HepG2 (cell line): Measurements from ENCODE around the gene FKBP5. TPM values are rescaled to one million over a fixed set of nuclear protein-coding genes. Genes with fewer than 3 reads are reported as not detected.

ENCODE experiments used
- ELF3 ChIP-seq: IDR thresholded peaks from 2 replicates; pipeline ENCODE4 v1.6.1; 2016; ENCODE audit warnings: missing genetic modification reagents, missing compliant biosample characterization
- ETV6 ChIP-seq: sonication (generic); formaldehyde crosslinking; conservative IDR thresholded peaks from 2 replicates; pipeline ENCODE4 v1.4.0; 2020; ENCODE audit warnings: missing genetic modification reagents
- GLI4 ChIP-seq: sonication (generic); formaldehyde crosslinking; IDR thresholded peaks from 2 replicates; pipeline ENCODE4 v1.5.1; 2020; ENCODE audit warnings: missing genetic modification reagents, mild to moderate bottlenecking, moderate library complexity, borderline replicate concordance
- HOXA3 ChIP-seq: sonication (generic); formaldehyde crosslinking; IDR thresholded peaks from 2 replicates; pipeline ENCODE4 v1.5.0; 2020; ENCODE audit warnings: missing genetic modification reagents
- MAFG ChIP-seq: sonication (generic); formaldehyde crosslinking; IDR thresholded peaks from 2 replicates; pipeline ENCODE4 v1.5.1; 2020; ENCODE audit warnings: mild to moderate bottlenecking, missing genetic modification reagents
- MBD4 ChIP-seq: IDR thresholded peaks from 2 replicates; pipeline ENCODE4 v1.6.1; 2012; ENCODE audit warnings: low read length, inconsistent platforms, borderline replicate concordance
- REPIN1 ChIP-seq: sonication (generic); formaldehyde crosslinking; IDR thresholded peaks from 2 replicates; pipeline ENCODE4 v1.8.0; 2022; ENCODE audit warnings: missing genetic modification reagents, low read depth, mild to moderate bottlenecking, borderline replicate concordance
- REST ChIP-seq, 2 experiments: IDR thresholded peaks; 2 replicates each; pipeline ENCODE4 v1.6.1; 2011 to 2012; ENCODE audit warnings: low read length in 2 of 2, borderline replicate concordance in 1 of 2, low read depth in 1 of 2, mild to moderate bottlenecking in 1 of 2, moderate library complexity in 1 of 2
- RFX3 ChIP-seq: IDR thresholded peaks from 2 replicates; pipeline ENCODE4 v1.6.1; 2016; ENCODE audit warnings: missing biosample characterization, missing genetic modification reagents
- RXRA ChIP-seq: sonication (generic); formaldehyde crosslinking; IDR thresholded peaks from 2 replicates; pipeline ENCODE4 v1.5.1; 2020; ENCODE audit warnings: missing genetic modification reagents
- YEATS2 ChIP-seq: sonication (generic); formaldehyde crosslinking; IDR thresholded peaks from 2 replicates; pipeline ENCODE4 v1.4.0; 2020; ENCODE audit warnings: missing genetic modification reagents, borderline replicate concordance
- ZBTB7A ChIP-seq: sonication (generic); formaldehyde crosslinking; IDR thresholded peaks from 2 replicates; pipeline ENCODE4 v1.8.0; 2022; ENCODE audit warnings: mild to moderate bottlenecking, missing genetic modification reagents
- ZNF292 ChIP-seq: sonication (generic); formaldehyde crosslinking; IDR thresholded peaks from 2 replicates; pipeline ENCODE4 v1.8.1; 2022; ENCODE audit warnings: mild to moderate bottlenecking, low read depth, missing genetic modification reagents, borderline replicate concordance
- ZNF572 ChIP-seq: sonication (generic); formaldehyde crosslinking; IDR thresholded peaks from 2 replicates; pipeline ENCODE4 v1.5.1; 2020; ENCODE audit warnings: mild to moderate bottlenecking, missing genetic modification reagents
- ZNF605 ChIP-seq: sonication (generic); formaldehyde crosslinking; IDR thresholded peaks from 2 replicates; pipeline ENCODE4 v1.8.0; 2022; ENCODE audit warnings: mild to moderate bottlenecking, missing genetic modification reagents
- ZNF713 ChIP-seq: sonication (generic); formaldehyde crosslinking; IDR thresholded peaks from 2 replicates; pipeline ENCODE4 v1.4.0; 2020; ENCODE audit warnings: mild to moderate bottlenecking, missing genetic modification reagents
- polyA plus RNA-seq, 8 experiments: library from polyadenylated mRNA; depleted of rRNA in 3 of 8; stranded (reverse) in 7 of 8; unstranded in 1 of 8; fragments of >200 nt; fragmentation: Illumina TruSeq in 4 of 8; extraction: Trizol in 4 of 8; gene quantifications; 2 replicates each; pipeline versions ENCODE4 v1.2.1 to v1.2.3, GENCODE V29; 2011 to 2016; ENCODE audit warnings: low read depth in 4 of 8, missing spikeins in 1 of 8, mixed read lengths in 1 of 8; ENCODE audit not compliant: insufficient read depth in 1 of 8
- total RNA-seq, 5 experiments: library from RNA; depleted of rRNA; stranded (reverse); fragments of >200 nt; fragmentation: Illumina TruSeq; extraction: Trizol; gene quantifications; 2 replicates each; pipeline ENCODE4 v1.2.3, GENCODE V29; 2016; ENCODE audit warnings: low read depth in 1 of 5
- TF ChIP-seq, protein P1 (sequence below): sonication (generic); formaldehyde crosslinking; IDR thresholded peaks from 2 replicates; pipeline ENCODE4 v1.8.0; 2022; ENCODE audit warnings: mild to moderate bottlenecking, missing genetic modification reagents, moderate library complexity
- TF ChIP-seq, protein P2 (sequence below): sonication (generic); formaldehyde crosslinking; IDR thresholded peaks from 2 replicates; pipeline ENCODE4 v1.4.0; 2020; ENCODE audit warnings: missing genetic modification reagents, mild to moderate bottlenecking, borderline replicate concordance

The FKBP5 gene
- total and polyA plus RNA-seq, 2 of the 13 experiments (the other 11 are each of a cell fraction or from before 2014, with no cell fraction given) = 8.0 to 17.4 TPM

GRCh38 chr6:35727935-35728682, 39.4 kb upstream of the FKBP5 start (continued):
- TF ChIP-seq HOXA3 (CRISPR knock-in tag) (peak; percentile 58), ZNF292 (CRISPR knock-in tag) (peak; percentile 70; the same call in 1 of the 2 replicates), REST (IDR thresholded peaks at IDR 0.05; ENCODE audit: borderline replicate concordance in 1 of 2, low read depth in 1 of 2, low read length in 2 of 2) (no peak), GLI4 (CRISPR knock-in tag) (no peak), MAFG (CRISPR knock-in tag) (peak; percentile 96), ZNF605 (CRISPR knock-in tag) (0 out of 2 replicates have a peak, but pooled peaks have one; percentile 25), RXRA (CRISPR knock-in tag) (peak; percentile 60; the same call in 1 of the 2 replicates), ZNF572 (CRISPR knock-in tag) (peak; percentile 73; the same call in 1 of the 2 replicates), REPIN1 (peak; percentile 48; the same call in 1 of the 2 replicates), ELF3 (0 out of 2 replicates have a peak, but pooled peaks have one; percentile 30), ETV6 (CRISPR knock-in tag) (0 out of 2 replicates have a peak, but pooled peaks have one; percentile 33), RFX3 (no peak), ZBTB7A (CRISPR knock-in tag) (no peak), MBD4 (no peak), YEATS2 (CRISPR knock-in tag) (peak; percentile 22), ZNF713 (CRISPR knock-in tag) (0 out of 2 replicates have a peak, but pooled peaks have one; percentile 37)
- TF ChIP-seq, protein P1, sequence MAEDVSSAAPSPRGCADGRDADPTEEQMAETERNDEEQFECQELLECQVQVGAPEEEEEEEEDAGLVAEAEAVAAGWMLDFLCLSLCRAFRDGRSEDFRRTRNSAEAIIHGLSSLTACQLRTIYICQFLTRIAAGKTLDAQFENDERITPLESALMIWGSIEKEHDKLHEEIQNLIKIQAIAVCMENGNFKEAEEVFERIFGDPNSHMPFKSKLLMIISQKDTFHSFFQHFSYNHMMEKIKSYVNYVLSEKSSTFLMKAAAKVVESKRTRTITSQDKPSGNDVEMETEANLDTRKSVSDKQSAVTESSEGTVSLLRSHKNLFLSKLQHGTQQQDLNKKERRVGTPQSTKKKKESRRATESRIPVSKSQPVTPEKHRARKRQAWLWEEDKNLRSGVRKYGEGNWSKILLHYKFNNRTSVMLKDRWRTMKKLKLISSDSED = 0 out of 2 replicates have a peak, but pooled peaks have one; percentile 30
- TF ChIP-seq, protein P2, sequence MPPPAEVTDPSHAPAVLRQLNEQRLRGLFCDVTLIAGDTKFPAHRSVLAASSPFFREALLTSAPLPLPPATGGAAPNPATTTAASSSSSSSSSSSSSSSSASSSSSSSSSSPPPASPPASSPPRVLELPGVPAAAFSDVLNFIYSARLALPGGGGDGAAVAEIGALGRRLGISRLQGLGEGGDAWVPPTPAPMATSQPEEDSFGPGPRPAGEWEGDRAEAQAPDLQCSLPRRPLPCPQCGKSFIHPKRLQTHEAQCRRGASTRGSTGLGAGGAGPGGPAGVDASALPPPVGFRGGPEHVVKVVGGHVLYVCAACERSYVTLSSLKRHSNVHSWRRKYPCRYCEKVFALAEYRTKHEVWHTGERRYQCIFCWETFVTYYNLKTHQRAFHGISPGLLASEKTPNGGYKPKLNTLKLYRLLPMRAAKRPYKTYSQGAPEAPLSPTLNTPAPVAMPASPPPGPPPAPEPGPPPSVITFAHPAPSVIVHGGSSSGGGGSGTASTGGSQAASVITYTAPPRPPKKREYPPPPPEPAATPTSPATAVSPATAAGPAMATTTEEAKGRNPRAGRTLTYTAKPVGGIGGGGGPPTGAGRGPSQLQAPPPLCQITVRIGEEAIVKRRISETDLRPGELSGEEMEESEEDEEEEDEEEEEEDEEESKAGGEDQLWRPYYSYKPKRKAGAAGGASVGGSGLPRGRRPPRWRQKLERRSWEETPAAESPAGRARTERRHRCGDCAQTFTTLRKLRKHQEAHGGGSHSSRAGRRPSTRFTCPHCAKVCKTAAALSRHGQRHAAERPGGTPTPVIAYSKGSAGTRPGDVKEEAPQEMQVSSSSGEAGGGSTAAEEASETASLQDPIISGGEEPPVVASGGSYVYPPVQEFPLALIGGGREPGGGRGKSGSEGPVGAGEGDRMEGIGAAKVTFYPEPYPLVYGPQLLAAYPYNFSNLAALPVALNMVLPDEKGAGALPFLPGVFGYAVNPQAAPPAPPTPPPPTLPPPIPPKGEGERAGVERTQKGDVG = no peak; the same call in 1 of the 2 replicates
